Measurements from ENCODE around the gene SEC61G.

Gene SEC61G

DNA sequence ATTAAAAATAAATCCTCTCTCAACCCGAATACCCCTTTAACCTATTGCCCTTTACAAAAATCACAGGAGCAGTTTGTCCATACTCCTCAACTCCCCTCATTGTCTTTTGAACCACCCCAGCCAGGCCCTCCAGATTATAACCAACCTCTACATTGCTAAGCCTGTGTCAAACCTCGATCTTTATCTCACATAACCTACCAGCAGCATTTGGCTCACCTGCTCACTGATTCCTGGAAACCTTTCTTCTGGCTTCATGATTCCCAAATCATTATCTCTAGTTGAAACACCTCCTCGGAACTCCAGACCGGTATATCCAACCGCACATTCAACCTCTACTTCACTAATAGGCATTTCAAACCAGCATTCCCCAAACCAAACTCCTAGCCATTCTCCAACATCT is 11.8 kb downstream of the SEC61G start:
- H3K4me3 ChIP-seq (ENCODE audit: low read length): no peak overlapping the region
- no peaks in the 10 kb centered on the region for H3K9me2 ChIP-seq (replicated peaks; ENCODE audit: control insufficient read depth, low read length)
- H3K27ac ChIP-seq (ENCODE audit: low read depth, low read length): no peak overlapping the region
- no peak for TF ChIP-seq EZH2phosphoT487 (IDR thresholded peaks at IDR 0.05; ENCODE audit: borderline replicate concordance, low read length)
- TF ChIP-seq, protein P1, sequence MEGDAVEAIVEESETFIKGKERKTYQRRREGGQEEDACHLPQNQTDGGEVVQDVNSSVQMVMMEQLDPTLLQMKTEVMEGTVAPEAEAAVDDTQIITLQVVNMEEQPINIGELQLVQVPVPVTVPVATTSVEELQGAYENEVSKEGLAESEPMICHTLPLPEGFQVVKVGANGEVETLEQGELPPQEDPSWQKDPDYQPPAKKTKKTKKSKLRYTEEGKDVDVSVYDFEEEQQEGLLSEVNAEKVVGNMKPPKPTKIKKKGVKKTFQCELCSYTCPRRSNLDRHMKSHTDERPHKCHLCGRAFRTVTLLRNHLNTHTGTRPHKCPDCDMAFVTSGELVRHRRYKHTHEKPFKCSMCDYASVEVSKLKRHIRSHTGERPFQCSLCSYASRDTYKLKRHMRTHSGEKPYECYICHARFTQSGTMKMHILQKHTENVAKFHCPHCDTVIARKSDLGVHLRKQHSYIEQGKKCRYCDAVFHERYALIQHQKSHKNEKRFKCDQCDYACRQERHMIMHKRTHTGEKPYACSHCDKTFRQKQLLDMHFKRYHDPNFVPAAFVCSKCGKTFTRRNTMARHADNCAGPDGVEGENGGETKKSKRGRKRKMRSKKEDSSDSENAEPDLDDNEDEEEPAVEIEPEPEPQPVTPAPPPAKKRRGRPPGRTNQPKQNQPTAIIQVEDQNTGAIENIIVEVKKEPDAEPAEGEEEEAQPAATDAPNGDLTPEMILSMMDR (IDR thresholded peaks at IDR 0.05; ENCODE audit: low read depth, low read length, poor library complexity, severe bottlenecking): no peak
- H4K20me1 ChIP-seq (ENCODE audit: control insufficient read depth, insufficient read depth, low read depth, low read length): no peaks in the 10 kb centered on the region
- no peaks in the 10 kb centered on the region for H3F3A ChIP-seq (ENCODE audit: control insufficient read depth, insufficient read depth)
- no peaks in the 10 kb centered on the region for H3K79me2 ChIP-seq (ENCODE audit: control insufficient read depth, low read length)
- no peaks in the 10 kb centered on the region for H3K27me3 ChIP-seq (ENCODE audit: control insufficient read depth, low read length)
- H3K4me2 ChIP-seq (ENCODE audit: low read length): no peak overlapping the region
- no peaks in the 10 kb centered on the region for H3K9me3 ChIP-seq (ENCODE audit: control insufficient read depth, insufficient read depth, low read length)
- H3K4me1 ChIP-seq (ENCODE audit: control insufficient read depth, low read length): no peaks in the 10 kb centered on the region
- peaks cover 37% of the 10 kb centered on the region for H3K36me3 ChIP-seq (ENCODE audit: control insufficient read depth, low read length)

DNA sequence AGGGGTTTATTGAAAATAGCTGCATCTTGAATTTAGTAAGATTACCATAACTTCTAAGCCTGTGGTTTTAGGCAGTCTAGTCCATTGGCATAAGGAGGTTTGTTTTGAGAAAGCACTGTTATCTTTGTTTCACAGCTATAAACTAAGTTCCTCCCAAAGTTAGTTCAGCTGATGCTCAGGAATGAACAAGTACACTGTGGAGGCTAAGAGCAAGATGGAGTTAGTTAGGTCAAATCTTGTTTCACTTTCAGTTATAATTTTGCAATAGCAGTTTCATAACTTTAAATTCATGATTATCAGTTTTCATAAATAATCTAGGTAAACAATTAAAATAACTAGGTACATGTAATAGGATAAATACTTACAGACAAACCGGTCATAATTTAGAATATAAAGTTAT is 15.4 kb downstream of the SEC61G start:
- no peaks in the 10 kb centered on the region for H3F3A ChIP-seq (ENCODE audit: control insufficient read depth, insufficient read depth)
- no peaks in the 10 kb centered on the region for H3K4me1 ChIP-seq (ENCODE audit: control insufficient read depth, low read length)
- peaks cover 7% of the 10 kb centered on the region for H3K36me3 ChIP-seq (ENCODE audit: control insufficient read depth, low read length)
- no peak overlapping the region for H3K4me2 ChIP-seq (ENCODE audit: low read length)
- H3K9me3 ChIP-seq (ENCODE audit: control insufficient read depth, insufficient read depth, low read length): no peaks in the 10 kb centered on the region
- no peak overlapping the region for H3K4me3 ChIP-seq (ENCODE audit: low read length)
- no peaks in the 10 kb centered on the region for H3K9me2 ChIP-seq (replicated peaks; ENCODE audit: control insufficient read depth, low read length)
- no peak overlapping the region for H3K27ac ChIP-seq (ENCODE audit: low read depth, low read length)
- no peaks in the 10 kb centered on the region for H4K20me1 ChIP-seq (ENCODE audit: control insufficient read depth, insufficient read depth, low read depth, low read length)
- no peaks in the 10 kb centered on the region for H3K27me3 ChIP-seq (ENCODE audit: control insufficient read depth, low read length)
- no peaks in the 10 kb centered on the region for H3K79me2 ChIP-seq (ENCODE audit: control insufficient read depth, low read length)
- TF ChIP-seq, protein P1 (IDR thresholded peaks at IDR 0.05; ENCODE audit: low read depth, low read length, poor library complexity, severe bottlenecking): no peak
- no peak for TF ChIP-seq EZH2phosphoT487 (IDR thresholded peaks at IDR 0.05; ENCODE audit: borderline replicate concordance, low read length)

DNA sequence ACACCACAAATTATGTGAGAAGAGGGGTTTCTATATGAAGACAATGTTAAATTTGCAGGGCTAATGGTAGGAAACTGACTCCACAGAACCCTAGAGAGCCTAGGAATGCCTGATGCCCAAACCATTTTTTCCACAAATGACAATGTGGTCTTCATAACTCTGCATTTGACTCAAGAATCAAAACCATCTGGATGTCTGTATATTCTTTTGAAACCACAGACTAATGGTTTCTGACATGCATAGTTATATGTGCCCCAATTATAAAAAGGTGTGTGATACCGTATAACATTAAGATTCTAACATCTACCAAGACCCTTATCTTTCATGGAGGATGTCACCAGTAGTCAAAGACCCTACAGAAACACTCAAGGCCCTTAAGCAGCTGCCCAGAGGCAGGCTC is 20.3 kb downstream of the SEC61G start:
- Histone ChIP-seq H3K36me3 (ENCODE audit: control insufficient read depth, low read length) (no peaks in the 10 kb centered on the region), H3K4me2 (ENCODE audit: low read length) (no peak overlapping the region), H3F3A (ENCODE audit: control insufficient read depth, insufficient read depth) (no peaks in the 10 kb centered on the region), H3K4me3 (ENCODE audit: low read length) (no peak overlapping the region), H4K20me1 (ENCODE audit: control insufficient read depth, insufficient read depth, low read depth, low read length) (no peaks in the 10 kb centered on the region), H3K27ac (ENCODE audit: low read depth, low read length) (no peak overlapping the region), H3K9me3 (ENCODE audit: control insufficient read depth, insufficient read depth, low read length) (no peaks in the 10 kb centered on the region), H3K79me2 (ENCODE audit: control insufficient read depth, low read length) (no peaks in the 10 kb centered on the region), H3K27me3 (ENCODE audit: control insufficient read depth, low read length) (no peaks in the 10 kb centered on the region), H3K9me2 (replicated peaks; ENCODE audit: control insufficient read depth, low read length) (no peaks in the 10 kb centered on the region), H3K4me1 (ENCODE audit: control insufficient read depth, low read length) (no peaks in the 10 kb centered on the region)
- TF ChIP-seq EZH2phosphoT487 (IDR thresholded peaks at IDR 0.05; ENCODE audit: borderline replicate concordance, low read length): no peak
- TF ChIP-seq, protein P1 (IDR thresholded peaks at IDR 0.05; ENCODE audit: low read depth, low read length, poor library complexity, severe bottlenecking): no peak

DNA sequence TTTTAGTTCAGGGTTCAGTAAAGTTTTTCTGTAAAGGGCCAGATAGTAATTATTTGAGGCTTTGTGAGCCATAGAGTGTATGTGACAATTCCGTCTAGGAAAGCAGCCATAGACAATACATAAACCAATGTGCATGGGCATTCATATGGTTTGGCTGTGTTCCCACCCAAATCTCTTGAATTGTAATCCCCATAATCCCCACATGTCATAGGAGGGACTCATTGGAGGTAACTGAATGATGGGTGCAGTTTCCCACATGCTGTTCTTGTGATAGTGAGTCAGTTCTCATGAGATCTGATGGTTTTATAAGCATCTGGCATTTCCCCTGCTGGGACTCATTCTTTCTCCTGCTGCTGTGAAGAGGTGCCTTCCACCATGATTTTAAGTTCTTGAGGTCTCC is 29.9 kb downstream of the SEC61G start:
- no peaks in the 10 kb centered on the region for H3K4me1 ChIP-seq (ENCODE audit: control insufficient read depth, low read length)
- no peak overlapping the region for H3K27ac ChIP-seq (ENCODE audit: low read depth, low read length)
- TF ChIP-seq, protein P1 (IDR thresholded peaks at IDR 0.05; ENCODE audit: low read depth, low read length, poor library complexity, severe bottlenecking): no peak
- H3K9me3 ChIP-seq (ENCODE audit: control insufficient read depth, insufficient read depth, low read length): no peaks in the 10 kb centered on the region
- no peaks in the 10 kb centered on the region for H4K20me1 ChIP-seq (ENCODE audit: control insufficient read depth, insufficient read depth, low read depth, low read length)
- H3K4me3 ChIP-seq (ENCODE audit: low read length): no peak overlapping the region
- no peaks in the 10 kb centered on the region for H3K9me2 ChIP-seq (replicated peaks; ENCODE audit: control insufficient read depth, low read length)
- no peak overlapping the region for H3K4me2 ChIP-seq (ENCODE audit: low read length)
- no peaks in the 10 kb centered on the region for H3K27me3 ChIP-seq (ENCODE audit: control insufficient read depth, low read length)
- H3K79me2 ChIP-seq (ENCODE audit: control insufficient read depth, low read length): no peaks in the 10 kb centered on the region
- H3F3A ChIP-seq (ENCODE audit: control insufficient read depth, insufficient read depth): no peaks in the 10 kb centered on the region
- no peaks in the 10 kb centered on the region for H3K36me3 ChIP-seq (ENCODE audit: control insufficient read depth, low read length)

Measured in DOHH2 (cell line).